Keratinocyte (primary cell): ENCODE results near the gene ERC2. TPM values are rescaled to one million over a fixed set of nuclear protein-coding genes. Genes with fewer than 3 reads are reported as not detected.

Experiments
- DNase-seq: peaks from one replicate; pipeline ENCODE4 v3.0.0-alpha.2; 2011; ENCODE audit warnings: low read depth, missing footprints, low spot score
- FAIRE-seq: peaks from 2 replicates; lab custom pipeline; 2011; peaks lifted over from hg19 to GRCh38; lab: Jason Lieb, UNC
- H2AFZ ChIP-seq: 2 replicates; pipeline ENCODE4 v1.6.0; 2012; ENCODE audit warnings: low read length, control low read depth, inconsistent platforms; ENCODE audit not compliant: control insufficient read depth
- H3K27ac ChIP-seq: 2 replicates; pipeline ENCODE4 v1.5.1; 2011; ENCODE audit warnings: low read length; ENCODE audit not compliant: control insufficient read depth, insufficient read depth
- H3K27me3 ChIP-seq: 3 replicates; pipeline ENCODE4 v1.6.0; 2011; ENCODE audit warnings: low read length; ENCODE audit not compliant: control insufficient read depth, insufficient read depth; ENCODE audit errors: extremely low read depth
- H3K36me3 ChIP-seq, 2 experiments: 2 replicates in 1 of 2; 3 replicates in 1 of 2; pipeline ENCODE4 v1.5.1; 2011; ENCODE audit warnings: low read length in 2 of 2, mild to moderate bottlenecking in 1 of 2; ENCODE audit not compliant: control insufficient read depth in 2 of 2, insufficient read depth in 2 of 2; ENCODE audit errors: extremely low read depth in 1 of 2
- H3K4me1 ChIP-seq: 3 replicates; pipeline ENCODE4 v1.5.1; 2011; ENCODE audit warnings: low read length; ENCODE audit not compliant: control insufficient read depth, insufficient read depth; ENCODE audit errors: extremely low read depth
- H3K4me2 ChIP-seq: 3 replicates; pipeline ENCODE4 v1.6.0; 2011; ENCODE audit warnings: low read depth, low read length; ENCODE audit not compliant: control insufficient read depth, insufficient read depth; ENCODE audit errors: extremely low read depth
- H3K4me3 ChIP-seq, 3 experiments: fragments of 200-600 bp in 1 of 3; sonication (generic) in 1 of 3; 2 replicates in 2 of 3; 3 replicates in 1 of 3; pipeline ENCODE4 v1.5.1; 2011 to 2016; ENCODE audit warnings: low read length in 3 of 3, mild to moderate bottlenecking in 3 of 3, control low read depth in 2 of 3, inconsistent platforms in 1 of 3, low read depth in 1 of 3, mixed read lengths in 1 of 3, mixed run types in 1 of 3, moderate library complexity in 1 of 3; ENCODE audit not compliant: control insufficient read depth in 2 of 3, insufficient read depth in 2 of 3; ENCODE audit errors: extremely low read depth in 1 of 3
- H3K79me2 ChIP-seq: 2 replicates; pipeline ENCODE4 v1.6.0; 2012; ENCODE audit warnings: low read length; ENCODE audit not compliant: control insufficient read depth, insufficient read depth
- H3K9ac ChIP-seq: 3 replicates; pipeline ENCODE4 v1.6.0; 2011; ENCODE audit warnings: low read length; ENCODE audit not compliant: control insufficient read depth, insufficient read depth; ENCODE audit errors: extremely low read depth
- H3K9me1 ChIP-seq: 3 replicates; pipeline ENCODE4 v1.6.0; 2011; ENCODE audit warnings: low read length; ENCODE audit not compliant: control insufficient read depth, insufficient read depth; ENCODE audit errors: extremely low read depth
- H3K9me3 ChIP-seq: 2 replicates; pipeline ENCODE4 v1.5.1; 2012; ENCODE audit warnings: low read depth, low read length; ENCODE audit not compliant: control insufficient read depth
- H4K20me1 ChIP-seq: 3 replicates; pipeline ENCODE4 v1.6.0; 2011; ENCODE audit warnings: low read length; ENCODE audit not compliant: control insufficient read depth, insufficient read depth; ENCODE audit errors: extremely low read depth
- EZH2 ChIP-seq: IDR thresholded peaks from one replicate; pipeline ENCODE4 v1.6.1; 2012; ENCODE audit warnings: inconsistent platforms, mild to moderate bottlenecking, low read length, moderate library complexity
- dilution Hi-C: fragments of 300-500 bp; cut with MboI; formaldehyde crosslinking; loops from one replicate; pipeline ENCODE4 v1.7.0; 2020; ENCODE audit warnings: low sequenced_read_pairs; ENCODE audit not compliant: extremely low pct_ligation_motif_present
- polyA plus RNA-seq, 5 experiments: library from polyadenylated mRNA; depleted of rRNA in 3 of 5; stranded (reverse) in 3 of 5; stranded (forward) in 1 of 5; unstranded in 1 of 5; fragments of >200 nt; gene quantifications; 1 replicate in 1 of 5; 2 replicates in 3 of 5; 3 replicates in 1 of 5; pipeline versions ENCODE4 v1.2.1 to v1.2.3, GENCODE V29; 2011 to 2012; ENCODE audit warnings: missing spikeins in 2 of 5, low read depth in 1 of 5, low replicate concordance in 1 of 5
- TF ChIP-seq, protein P1 (sequence below), 3 experiments: IDR thresholded peaks in 1 of 3; conservative IDR thresholded peaks in 1 of 3; optimal IDR thresholded peaks in 1 of 3; 2 replicates in 2 of 3; 3 replicates in 1 of 3; pipeline versions ENCODE3 to v1.5.1; 2011; ENCODE audit warnings: low read length in 3 of 3, mild to moderate bottlenecking in 3 of 3, moderate library complexity in 2 of 3, control low read depth in 1 of 3, inconsistent platforms in 1 of 3; ENCODE audit not compliant: insufficient read depth in 2 of 3; ENCODE audit errors: extremely low read depth in 1 of 3

The ERC2 gene
- polyA plus RNA-seq, 1 donor (not counting 4 experiments of a cell fraction or from before 2014, with no cell fraction given): 0.08 TPM

DNA sequence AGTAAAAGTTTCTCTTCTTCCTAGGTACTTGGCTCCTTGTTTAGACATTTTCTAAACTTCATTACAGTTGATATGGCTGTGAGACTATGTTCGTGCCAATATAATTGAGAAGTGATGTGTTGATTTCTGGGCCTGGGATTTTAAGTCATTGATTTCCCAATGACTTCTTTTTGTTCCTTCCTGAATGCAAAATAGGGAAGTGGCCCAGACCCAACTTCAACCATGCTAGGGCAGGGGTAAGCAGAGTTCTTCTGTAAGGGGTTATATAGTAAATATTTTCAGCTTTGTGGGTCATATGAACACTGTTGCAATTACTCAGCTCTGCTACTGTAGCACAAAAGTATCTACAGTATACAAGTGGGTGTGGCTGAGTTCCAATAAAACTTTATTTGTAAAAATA, 661.1 kb downstream of the ERC2 start:
- no peak for DNase-seq
- Histone ChIP-seq H3K4me3 (no peak overlapping the region), H2AFZ (no peak overlapping the region), H3K9ac (no peak overlapping the region), H4K20me1 (no peaks in the 10 kb centered on the region), H3K4me2 (no peak overlapping the region), H3K9me1 (no peaks in the 10 kb centered on the region), H3K79me2 (no peaks in the 10 kb centered on the region), H3K4me1 (no peaks in the 10 kb centered on the region), H3K9me3 (no peaks in the 10 kb centered on the region), H3K27ac (no peak overlapping the region), H3K36me3 (no peaks in the 10 kb centered on the region), H3K27me3 (no peaks in the 10 kb centered on the region)
- TF ChIP-seq EZH2: no peak
- TF ChIP-seq, protein P1, sequence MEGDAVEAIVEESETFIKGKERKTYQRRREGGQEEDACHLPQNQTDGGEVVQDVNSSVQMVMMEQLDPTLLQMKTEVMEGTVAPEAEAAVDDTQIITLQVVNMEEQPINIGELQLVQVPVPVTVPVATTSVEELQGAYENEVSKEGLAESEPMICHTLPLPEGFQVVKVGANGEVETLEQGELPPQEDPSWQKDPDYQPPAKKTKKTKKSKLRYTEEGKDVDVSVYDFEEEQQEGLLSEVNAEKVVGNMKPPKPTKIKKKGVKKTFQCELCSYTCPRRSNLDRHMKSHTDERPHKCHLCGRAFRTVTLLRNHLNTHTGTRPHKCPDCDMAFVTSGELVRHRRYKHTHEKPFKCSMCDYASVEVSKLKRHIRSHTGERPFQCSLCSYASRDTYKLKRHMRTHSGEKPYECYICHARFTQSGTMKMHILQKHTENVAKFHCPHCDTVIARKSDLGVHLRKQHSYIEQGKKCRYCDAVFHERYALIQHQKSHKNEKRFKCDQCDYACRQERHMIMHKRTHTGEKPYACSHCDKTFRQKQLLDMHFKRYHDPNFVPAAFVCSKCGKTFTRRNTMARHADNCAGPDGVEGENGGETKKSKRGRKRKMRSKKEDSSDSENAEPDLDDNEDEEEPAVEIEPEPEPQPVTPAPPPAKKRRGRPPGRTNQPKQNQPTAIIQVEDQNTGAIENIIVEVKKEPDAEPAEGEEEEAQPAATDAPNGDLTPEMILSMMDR (optimal IDR thresholded peaks at IDR 0.05 in 1 of 3, IDR thresholded peaks at IDR 0.05 in 1 of 3, conservative IDR thresholded peaks at IDR 0.05 in 1 of 3; ENCODE audit: extremely low read depth in 1 of 3, insufficient read depth in 2 of 3, low read length in 3 of 3): no peak
- dilution Hi-C loops: no loop called here
- FAIRE-seq: no peak

DNA sequence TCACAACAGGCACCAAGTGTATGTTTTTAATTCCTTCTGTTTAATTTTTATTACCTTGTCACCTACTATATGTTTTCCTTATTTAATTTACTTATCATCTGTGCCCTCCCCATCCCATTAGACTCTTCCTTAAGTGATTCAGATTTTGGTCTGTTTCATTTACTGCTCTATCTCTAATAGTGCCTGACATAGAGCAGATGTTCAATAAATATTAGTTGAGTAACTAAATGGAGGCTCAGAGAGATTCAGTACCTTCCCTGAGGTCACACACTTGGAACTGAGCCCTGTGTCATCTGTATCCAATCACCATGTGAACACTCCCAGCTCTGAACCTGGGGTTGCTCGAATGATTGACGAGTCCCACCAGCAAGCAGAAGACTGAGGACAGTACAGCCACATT, 663.1 kb downstream of the ERC2 start:
- no peaks in the 10 kb centered on the region for H3K79me2 ChIP-seq
- H2AFZ ChIP-seq: no peak overlapping the region
- no peaks in the 10 kb centered on the region for H3K9me1 ChIP-seq
- no peaks in the 10 kb centered on the region for H3K36me3 ChIP-seq
- DNase-seq (no peak), FAIRE-seq (no peak)
- H3K4me3 ChIP-seq: no peak overlapping the region
- no peak for TF ChIP-seq EZH2
- TF ChIP-seq, protein P1 (optimal IDR thresholded peaks at IDR 0.05 in 1 of 3, IDR thresholded peaks at IDR 0.05 in 1 of 3, conservative IDR thresholded peaks at IDR 0.05 in 1 of 3; ENCODE audit: extremely low read depth in 1 of 3, insufficient read depth in 2 of 3, low read length in 3 of 3): no peak
- H3K27me3 ChIP-seq: no peaks in the 10 kb centered on the region
- H3K4me2 ChIP-seq: no peak overlapping the region
- no peaks in the 10 kb centered on the region for H3K9me3 ChIP-seq
- no peak overlapping the region for H3K27ac ChIP-seq
- dilution Hi-C loops: no loop called here
- H4K20me1 ChIP-seq: no peaks in the 10 kb centered on the region
- H3K9ac ChIP-seq: no peak overlapping the region
- H3K4me1 ChIP-seq: no peaks in the 10 kb centered on the region
